Fibroblast of the aortic adventitia (primary cell): ENCODE data around the gene CAND1. TPM values are rescaled to one million over a fixed set of nuclear protein-coding genes. Genes with fewer than 3 reads are reported as not detected.

Experiments
- DNase-seq: peaks from one replicate; pipeline ENCODE4 v3.0.0-alpha.2; 2010; ENCODE audit warnings: low read depth
- H3K4me3 ChIP-seq: 2 replicates; pipeline ENCODE4 v1.5.1; 2011; ENCODE audit warnings: low read depth, mild to moderate bottlenecking, control low read depth, low read length, moderate library complexity
- total RNA-seq: library from RNA; depleted of rRNA; stranded (reverse); fragments of >200 nt; gene quantifications from 2 replicates; pipeline ENCODE4 v1.2.3, GENCODE V29; 2012; ENCODE audit warnings: low replicate concordance
- TF ChIP-seq, protein P1 (sequence below): IDR thresholded peaks from 2 replicates; pipeline ENCODE4 v1.5.1; 2011; ENCODE audit warnings: mild to moderate bottlenecking, low read length, control low read depth, inconsistent platforms; ENCODE audit not compliant: insufficient read depth

Gene CAND1
- total RNA-seq, 1 donor: 119 TPM

DNA sequence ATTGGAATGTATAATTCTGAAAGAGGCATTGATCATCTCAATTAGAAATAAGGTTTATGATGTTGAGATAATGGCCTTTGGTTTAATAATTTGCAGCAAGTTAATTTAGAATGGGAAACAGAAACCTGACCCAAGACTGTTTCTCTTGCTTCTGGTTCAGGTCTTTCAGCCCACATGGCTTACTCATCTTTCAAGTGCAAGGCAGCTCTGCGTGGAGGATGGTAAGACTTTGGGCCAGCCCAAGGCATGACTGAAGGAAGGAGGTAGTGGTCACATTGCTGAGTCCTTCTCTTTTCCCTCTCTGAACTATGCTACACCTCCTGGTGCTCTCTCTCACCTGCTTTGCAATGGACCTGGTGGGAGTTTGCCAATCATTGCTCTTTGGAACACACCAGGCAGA is 98.7 kb downstream of the CAND1 start:
- no peak overlapping the region for H3K4me3 ChIP-seq
- TF ChIP-seq, protein P1, sequence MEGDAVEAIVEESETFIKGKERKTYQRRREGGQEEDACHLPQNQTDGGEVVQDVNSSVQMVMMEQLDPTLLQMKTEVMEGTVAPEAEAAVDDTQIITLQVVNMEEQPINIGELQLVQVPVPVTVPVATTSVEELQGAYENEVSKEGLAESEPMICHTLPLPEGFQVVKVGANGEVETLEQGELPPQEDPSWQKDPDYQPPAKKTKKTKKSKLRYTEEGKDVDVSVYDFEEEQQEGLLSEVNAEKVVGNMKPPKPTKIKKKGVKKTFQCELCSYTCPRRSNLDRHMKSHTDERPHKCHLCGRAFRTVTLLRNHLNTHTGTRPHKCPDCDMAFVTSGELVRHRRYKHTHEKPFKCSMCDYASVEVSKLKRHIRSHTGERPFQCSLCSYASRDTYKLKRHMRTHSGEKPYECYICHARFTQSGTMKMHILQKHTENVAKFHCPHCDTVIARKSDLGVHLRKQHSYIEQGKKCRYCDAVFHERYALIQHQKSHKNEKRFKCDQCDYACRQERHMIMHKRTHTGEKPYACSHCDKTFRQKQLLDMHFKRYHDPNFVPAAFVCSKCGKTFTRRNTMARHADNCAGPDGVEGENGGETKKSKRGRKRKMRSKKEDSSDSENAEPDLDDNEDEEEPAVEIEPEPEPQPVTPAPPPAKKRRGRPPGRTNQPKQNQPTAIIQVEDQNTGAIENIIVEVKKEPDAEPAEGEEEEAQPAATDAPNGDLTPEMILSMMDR: no peak
- no peak for DNase-seq
